ENCODE measurements around the gene CAMK2D.

CAMK2D gene

GRCh38 chr4:113450295-113451080 is 311.1 kb downstream of the CAMK2D start:
- no peak for TF ChIP-seq CTCF (IDR thresholded peaks at IDR 0.05; ENCODE audit: extremely low read depth, missing control alignments)
- DNase-seq (ENCODE audit: low spot score): no peak

- TF ChIP-seq CTCF (IDR thresholded peaks at IDR 0.05; ENCODE audit: extremely low read depth, missing control alignments): no peak
- DNase-seq (ENCODE audit: low spot score): no peak
Observed at GRCh38 chr4:113449410-113449974, 312.0 kb downstream of the CAMK2D start.

DNA sequence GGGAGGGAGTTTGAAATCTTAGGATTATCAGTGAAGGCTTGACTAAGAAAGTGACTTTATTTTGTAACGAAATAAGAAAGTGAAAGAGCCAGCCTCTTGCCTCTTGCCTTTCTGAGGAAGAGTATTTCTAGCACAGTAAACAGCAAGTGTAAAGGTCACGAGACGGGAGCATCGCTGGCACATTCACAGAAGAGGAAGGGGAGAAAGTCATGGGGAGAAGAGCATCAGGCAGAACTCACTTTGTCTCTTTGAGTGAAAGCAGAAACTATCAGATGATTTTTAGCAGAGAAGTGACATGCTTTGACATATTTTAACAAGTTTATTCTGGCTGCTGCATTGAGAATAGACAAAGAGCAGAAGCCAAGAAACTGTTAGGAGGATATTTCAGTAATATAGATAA is 313.8 kb downstream of the CAMK2D start:
- no peak for DNase-seq (ENCODE audit: low spot score)
- no peak for TF ChIP-seq CTCF (IDR thresholded peaks at IDR 0.05; ENCODE audit: extremely low read depth, missing control alignments)

GRCh38 chr4:113447061-113447460 is 314.5 kb downstream of the CAMK2D start:
- TF ChIP-seq CTCF (IDR thresholded peaks at IDR 0.05; ENCODE audit: extremely low read depth, missing control alignments): no peak
- no peak for DNase-seq (ENCODE audit: low spot score)

DNA sequence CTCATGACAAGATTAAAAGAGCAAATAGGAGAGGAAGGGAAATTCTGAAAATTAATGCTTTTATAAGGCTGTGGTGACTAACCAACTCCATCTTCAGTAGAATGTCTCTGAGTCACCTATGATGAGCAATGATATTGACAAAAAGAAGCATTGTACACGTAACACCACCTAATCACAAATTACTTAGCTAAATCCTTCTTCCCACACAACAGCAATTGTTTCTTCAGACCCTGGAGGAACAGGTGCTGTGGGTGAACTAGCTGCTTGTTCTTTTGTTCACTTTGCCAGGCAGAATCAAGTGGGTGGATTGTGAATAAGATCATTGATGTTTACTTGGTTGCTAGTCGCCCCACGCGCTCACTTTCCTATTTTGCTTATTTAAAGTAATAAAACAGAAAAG is 315.5 kb downstream of the CAMK2D start:
- no peak for TF ChIP-seq CTCF (IDR thresholded peaks at IDR 0.05; ENCODE audit: extremely low read depth, missing control alignments)

GRCh38 chr4:113445286-113445685 is 316.3 kb downstream of the CAMK2D start:
- TF ChIP-seq CTCF (IDR thresholded peaks at IDR 0.05; ENCODE audit: extremely low read depth, missing control alignments): no peak
- no peak for DNase-seq (ENCODE audit: low spot score)

More for the DNA sequence above, 315.5 kb downstream of the CAMK2D start:
- DNase-seq (ENCODE audit: low spot score): no peak

DNA sequence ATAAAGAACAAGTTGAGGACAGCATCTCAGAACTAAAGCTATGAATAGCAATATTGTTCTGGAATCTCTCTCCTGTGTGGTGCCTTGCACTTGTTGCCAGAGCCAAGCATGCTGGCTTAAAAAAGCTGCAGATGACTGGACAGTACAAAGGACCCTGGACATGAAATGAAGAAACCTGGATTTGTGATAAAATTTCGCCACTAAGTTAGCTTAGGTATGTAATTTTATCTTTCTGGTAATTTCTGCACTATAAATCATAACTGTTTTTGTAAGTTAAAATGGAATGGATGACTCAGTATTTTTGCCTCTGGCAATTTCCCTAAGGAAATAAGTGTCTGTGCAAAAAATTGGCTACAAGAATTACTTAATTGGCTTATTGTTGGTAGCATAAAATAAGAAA is 317.2 kb downstream of the CAMK2D start:
- DNase-seq (ENCODE audit: low spot score): no peak

More for the DNA sequence above, 317.2 kb downstream of the CAMK2D start:
- TF ChIP-seq CTCF (IDR thresholded peaks at IDR 0.05; ENCODE audit: extremely low read depth, missing control alignments): no peak
